ENCODE measurements around the gene SPAG17. TPM values are rescaled to one million over a fixed set of nuclear protein-coding genes. Genes with fewer than 3 reads are reported as not detected.

SPAG17 gene
- total RNA-seq, 4 donors from 2014 or later, result not detected

DNA sequence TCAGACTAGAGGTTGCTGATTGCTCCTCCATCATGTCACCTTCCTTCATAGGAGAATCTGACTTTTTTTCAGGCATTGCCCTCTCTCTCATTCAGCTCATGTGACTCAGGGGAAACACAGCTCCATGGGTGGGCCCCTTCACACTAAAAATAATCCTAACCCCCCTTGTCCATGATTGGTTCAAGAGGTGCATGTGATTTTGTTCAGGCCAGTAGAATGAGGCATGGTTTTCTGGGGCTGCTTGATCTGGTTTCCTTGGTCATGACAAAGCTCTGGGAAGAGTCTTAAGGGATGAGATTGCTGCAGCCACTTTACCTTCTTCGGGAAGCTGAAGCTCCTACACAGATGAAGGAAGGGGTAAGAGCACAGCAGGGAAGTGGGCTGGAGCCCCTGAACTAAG, 56.3 kb downstream of the SPAG17 start:
- no peaks in the 10 kb centered on the region for H3K27me3 ChIP-seq
- DNase-seq, result no peak
- TF ChIP-seq CTCF (IDR thresholded peaks at IDR 0.05), result no peak
- no peak for TF ChIP-seq POLR2A (IDR thresholded peaks at IDR 0.05)

GRCh38 chr1:118124064-118124463, 61.0 kb downstream of the SPAG17 start:
- no peak overlapping the region for H3K27ac ChIP-seq
- H3K9me3 ChIP-seq, result no peaks in the 10 kb centered on the region
- H3K4me3 ChIP-seq, result no peak overlapping the region
- no peaks in the 10 kb centered on the region for H3K4me1 ChIP-seq
- TF ChIP-seq CTCF (IDR thresholded peaks at IDR 0.05) (no peak), POLR2A (IDR thresholded peaks at IDR 0.05) (no peak)
- no peak for DNase-seq
- no peaks in the 10 kb centered on the region for H3K27me3 ChIP-seq
- no peaks in the 10 kb centered on the region for H3K36me3 ChIP-seq

More for the DNA sequence above, 56.3 kb downstream of the SPAG17 start:
- Histone ChIP-seq H3K4me1 (no peaks in the 10 kb centered on the region), H3K9me3 (no peaks in the 10 kb centered on the region), H3K36me3 (no peaks in the 10 kb centered on the region), H3K4me3 (no peak overlapping the region), H3K27ac (no peak overlapping the region)

DNA sequence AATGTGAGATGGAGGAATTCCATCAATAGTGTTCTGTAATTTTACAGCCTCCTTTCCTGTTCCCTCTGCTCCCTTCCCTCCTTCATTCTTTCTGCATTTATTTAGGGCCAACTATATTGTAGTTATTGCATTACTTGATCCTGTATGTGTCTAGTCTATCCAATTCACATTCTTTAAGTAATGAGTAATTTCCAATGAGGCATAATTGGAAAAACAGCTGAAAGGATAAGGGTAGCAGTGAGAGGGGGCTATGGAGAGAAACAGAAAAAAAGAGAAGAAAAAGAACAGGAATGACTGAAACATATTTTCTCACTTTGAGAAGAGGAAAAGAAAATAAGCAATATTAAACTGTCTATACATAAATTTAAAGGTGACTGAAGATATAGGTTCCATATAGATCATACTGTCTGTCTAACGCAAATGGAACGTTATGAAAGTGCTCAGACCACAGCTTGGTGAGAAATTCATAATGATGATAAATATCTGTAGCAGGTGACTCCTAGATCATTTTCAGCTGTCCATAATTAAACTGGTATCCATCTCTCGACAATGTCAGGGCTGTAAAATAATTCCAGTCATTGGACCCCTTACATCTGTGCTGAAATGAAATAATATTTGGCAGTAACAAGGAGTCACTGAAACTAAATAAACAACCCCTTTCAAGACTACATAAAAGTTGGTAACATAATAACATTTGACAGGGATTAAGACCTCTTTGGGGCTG, 61.8 kb downstream of the SPAG17 start:
- DNase-seq, result no peak
- Histone ChIP-seq H3K4me3 (no peak overlapping the region), H3K4me1 (no peaks in the 10 kb centered on the region), H3K27me3 (no peaks in the 10 kb centered on the region), H3K36me3 (no peaks in the 10 kb centered on the region), H3K27ac (no peak overlapping the region), H3K9me3 (no peaks in the 10 kb centered on the region)
- no peak for TF ChIP-seq POLR2A (IDR thresholded peaks at IDR 0.05)

- DNase-seq, result no peak
- Histone ChIP-seq H3K27ac (no peak overlapping the region), H3K27me3 (no peaks in the 10 kb centered on the region), H3K36me3 (no peaks in the 10 kb centered on the region), H3K9me3 (no peaks in the 10 kb centered on the region), H3K4me1 (no peaks in the 10 kb centered on the region), H3K4me3 (no peak overlapping the region)
- TF ChIP-seq CTCF (IDR thresholded peaks at IDR 0.05), result no peak
Observed at GRCh38 chr1:118122234-118123004, 62.6 kb downstream of the SPAG17 start.

DNA sequence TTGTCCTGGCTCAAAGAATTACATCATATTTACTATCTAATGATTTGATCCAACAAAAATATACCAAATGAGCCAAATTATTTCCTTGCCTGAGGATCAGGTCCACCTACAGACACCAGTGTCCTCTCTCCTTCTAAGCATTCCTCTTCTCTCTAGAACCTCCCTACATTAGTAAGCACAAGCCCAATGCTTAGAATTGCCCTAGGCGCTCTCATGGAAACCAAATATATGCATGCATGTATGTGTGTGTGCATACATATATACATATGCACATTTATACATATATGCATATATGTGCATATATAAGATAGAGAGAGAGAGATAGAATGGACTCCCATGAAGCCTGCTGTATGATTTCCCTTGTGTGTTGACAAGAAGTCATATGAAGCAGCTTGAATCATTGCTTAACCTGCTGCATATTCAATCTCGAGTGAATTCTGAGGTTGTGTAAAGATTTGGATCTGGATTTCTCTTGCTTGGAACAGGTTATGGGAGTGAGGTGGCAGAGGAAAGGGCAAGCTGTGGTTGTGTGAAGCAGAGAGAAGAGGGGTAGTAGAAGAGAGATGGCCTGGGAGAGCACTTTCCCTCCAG, 66.1 kb downstream of the SPAG17 start:
- DNase-seq, result no peak
- TF ChIP-seq CTCF (IDR thresholded peaks at IDR 0.05) (no peak), POLR2A (IDR thresholded peaks at IDR 0.05) (no peak)
- Histone ChIP-seq H3K27me3 (no peaks in the 10 kb centered on the region), H3K4me1 (no peaks in the 10 kb centered on the region), H3K36me3 (no peaks in the 10 kb centered on the region), H3K4me3 (no peak overlapping the region), H3K9me3 (no peaks in the 10 kb centered on the region), H3K27ac (no peak overlapping the region)

- Histone ChIP-seq H3K4me3 (no peak overlapping the region), H3K9me3 (no peaks in the 10 kb centered on the region), H3K4me1 (no peaks in the 10 kb centered on the region), H3K36me3 (no peaks in the 10 kb centered on the region), H3K27me3 (no peaks in the 10 kb centered on the region), H3K27ac (no peak overlapping the region)
- TF ChIP-seq CTCF (IDR thresholded peaks at IDR 0.05) (no peak), POLR2A (IDR thresholded peaks at IDR 0.05) (no peak)
- peak in 1 of 3 donors; percentile 46 for DNase-seq
Observed at GRCh38 chr1:118118469-118118868, 66.6 kb downstream of the SPAG17 start.

Measured in Peyer's patch (tissue), 4 donors.